Suppressor macrophage treated with lipopolysaccharide for 1 hour (primary cell): ENCODE measurements around the gene PTPRG.

Experiments used
- DNase-seq, 3 donors: peaks; one replicate each; pipeline ENCODE4 v3.0.0-alpha.2; 2020 to 2022

The PTPRG gene

GRCh38 chr3:62249855-62250543, 688.6 kb downstream of the PTPRG start:
- no peak for DNase-seq

- DNase-seq: no peak
Observed at GRCh38 chr3:62252438-62253157, 691.2 kb downstream of the PTPRG start.

GRCh38 chr3:62253971-62254370, 692.6 kb downstream of the PTPRG start:
- DNase-seq: no peak

GRCh38 chr3:62255758-62256157, 694.4 kb downstream of the PTPRG start:
- DNase-seq: no peak

GRCh38 chr3:62259924-62260323, 698.6 kb downstream of the PTPRG start:
- no peak for DNase-seq

- no peak for DNase-seq
Observed at GRCh38 chr3:62260655-62261054, 699.3 kb downstream of the PTPRG start.

GRCh38 chr3:62261121-62261520, 699.8 kb downstream of the PTPRG start:
- DNase-seq: no peak

GRCh38 chr3:62261736-62262135, 700.4 kb downstream of the PTPRG start:
- DNase-seq: no peak

- no peak for DNase-seq
Observed at GRCh38 chr3:62265528-62265927, 704.2 kb downstream of the PTPRG start.

GRCh38 chr3:62266668-62267283, 705.4 kb downstream of the PTPRG start:
- no peak for DNase-seq

GRCh38 chr3:62276658-62277180, 715.3 kb downstream of the PTPRG start:
- DNase-seq: no peak

- no peak for DNase-seq
Observed at GRCh38 chr3:62277450-62277849, 716.1 kb downstream of the PTPRG start.

- no peak for DNase-seq
Observed at GRCh38 chr3:62277986-62278385, 716.6 kb downstream of the PTPRG start.

- no peak for DNase-seq
Observed at GRCh38 chr3:62281726-62282125, 720.4 kb downstream of the PTPRG start.

- DNase-seq: no peak
Observed at GRCh38 chr3:62284442-62284841, 723.1 kb downstream of the PTPRG start.

- peak in 2 of 3 donors; percentile 28 to 45 for DNase-seq
Observed at GRCh38 chr3:62287392-62287927, 726.1 kb downstream of the PTPRG start.

- no peak for DNase-seq
Observed at GRCh38 chr3:62289922-62290321, 728.6 kb downstream of the PTPRG start.

GRCh38 chr3:62293051-62293780, 731.8 kb downstream of the PTPRG start:
- DNase-seq: peak in 2 of 3 donors; percentile 0 to 5

- no peak for DNase-seq
Observed at GRCh38 chr3:62295571-62295970, 734.2 kb downstream of the PTPRG start.

- DNase-seq: no peak
Observed at GRCh38 chr3:62300617-62301016, 739.2 kb downstream of the PTPRG start.

- no peak for DNase-seq
Observed at GRCh38 chr3:62312201-62312600, 750.8 kb downstream of the PTPRG start.

- DNase-seq: no peak
Observed at GRCh38 chr3:62316525-62316924, 755.2 kb downstream of the PTPRG start.

GRCh38 chr3:62318365-62318751, 757.0 kb downstream of the PTPRG start:
- no peak for DNase-seq
